HEK293T (cell line): ENCODE measurements around the gene EMP1.
A peak's percentile ranks its signal among the peaks of the same experiment; 100 is the strongest.

Experiments
- CTCF ChIA-PET: fragments of 350-600 bp; formaldehyde crosslinking; extraction: SDS; loops from one replicate; lab custom pipeline; 2021; ENCODE audit warnings: antibody characterized with exemption, inconsistent platforms; lab: Yijun Ruan, JAX
- POLR2A ChIA-PET: fragments of 350-600 bp; formaldehyde crosslinking; extraction: SDS; loops from one replicate; lab custom pipeline; 2020; ENCODE audit warnings: antibody characterized with exemption, inconsistent platforms; lab: Yijun Ruan, JAX
- DNase-seq: peaks from one replicate; pipeline ENCODE4 v3.0.0; 2012; ENCODE audit warnings: mixed read lengths; ENCODE audit errors: extremely low spot score
- ARNT ChIP-seq: fragments of 450-650 bp; IDR thresholded peaks from 2 replicates; pipeline ENCODE4 v1.6.1; 2017; ENCODE audit warnings: mild to moderate bottlenecking
- BHLHE40 ChIP-seq: fragments of 450-650 bp; IDR thresholded peaks from 2 replicates; pipeline ENCODE4 v1.6.1; 2016; ENCODE audit warnings: mild to moderate bottlenecking, moderate library complexity, borderline replicate concordance
- CTBP1 ChIP-seq: fragments of 450-650 bp; IDR thresholded peaks from 2 replicates; pipeline ENCODE4 v1.6.1; 2016; ENCODE audit warnings: borderline replicate concordance
- ELF4 ChIP-seq: fragments of 450-650 bp; IDR thresholded peaks from 2 replicates; pipeline ENCODE4 v1.6.1; 2017; ENCODE audit warnings: antibody characterized with exemption
- FOXA1 ChIP-seq: fragments of 450-650 bp; IDR thresholded peaks from 2 replicates; pipeline ENCODE4 v1.6.1; 2016; ENCODE audit warnings: mild to moderate bottlenecking
- FOXK2 ChIP-seq: fragments of 450-650 bp; IDR thresholded peaks from 2 replicates; pipeline ENCODE4 v1.6.1; 2016; ENCODE audit warnings: mild to moderate bottlenecking
- FOXM1 ChIP-seq: fragments of 450-650 bp; IDR thresholded peaks from 2 replicates; pipeline ENCODE4 v1.6.1; 2017; ENCODE audit warnings: mild to moderate bottlenecking, borderline replicate concordance
- HDGF ChIP-seq: fragments of 450-650 bp; IDR thresholded peaks from 2 replicates; pipeline ENCODE4 v1.6.1; 2017; ENCODE audit warnings: antibody characterized with exemption, borderline replicate concordance
- L3MBTL2 ChIP-seq: fragments of 450-650 bp; conservative IDR thresholded peaks from 2 replicates; pipeline ENCODE4 v1.6.1; 2016; ENCODE audit warnings: mild to moderate bottlenecking
- LEF1 ChIP-seq: fragments of 450-650 bp; IDR thresholded peaks from 2 replicates; pipeline ENCODE4 v1.6.1; 2017; ENCODE audit warnings: mild to moderate bottlenecking, borderline replicate concordance
- NFRKB ChIP-seq: fragments of 450-650 bp; IDR thresholded peaks from 2 replicates; pipeline ENCODE4 v1.6.1; 2016; ENCODE audit warnings: mild to moderate bottlenecking, moderate library complexity
- PKNOX1 ChIP-seq: fragments of 450-650 bp; IDR thresholded peaks from 2 replicates; pipeline ENCODE4 v1.6.1; 2016
- SP1 ChIP-seq: fragments of 450-650 bp; IDR thresholded peaks from 2 replicates; pipeline ENCODE4 v1.6.1; 2017
- SUZ12 ChIP-seq: fragments of 450-650 bp; IDR thresholded peaks from 2 replicates; pipeline ENCODE4 v1.6.1; 2016; ENCODE audit warnings: mild to moderate bottlenecking
- TARDBP ChIP-seq: fragments of 450-650 bp; IDR thresholded peaks from 2 replicates; pipeline ENCODE4 v1.6.1; 2016
- ZNF384 ChIP-seq: fragments of 450-650 bp; IDR thresholded peaks from 2 replicates; pipeline ENCODE4 v1.6.1; 2016

Gene EMP1

GRCh38 chr12:13196130-13196921 is at the start of gene EMP1:
Gene EMP1, plus strand, starts transcription at chr12:13196726. Its CDS starts 14,785 bp downstream, at chr12:13211511.
- peak; percentile 19; the same call in 1 of the 2 replicates for TF ChIP-seq ZNF384
- TF ChIP-seq PKNOX1: peak; percentile 33; the same call in 1 of the 2 replicates
- TF ChIP-seq BHLHE40: no peak
- no peak for TF ChIP-seq HDGF
- no peak for DNase-seq
- ChIA-PET POLR2A (interaction anchor here (0.7 to 1.4 kb wide), 2 partner anchors 94 to 153 kb away, joined by 3 read pairs; partner anchors contain the start of gene FAM234B), CTCF (interaction anchor here (0.6 to 1.1 kb wide), 2 partner anchors 12 to 62 kb away, joined by 3 read pairs; no protein-coding TSS in a partner anchor)

GRCh38 chr12:13147688-13148484 is 48.6 kb upstream of the EMP1 start:
- ChIA-PET CTCF (interaction anchor here (1.1 kb wide), 1 partner anchor 21 kb away, joined by 3 read pairs; no protein-coding TSS in a partner anchor), POLR2A (no interaction called here)
- TF ChIP-seq L3MBTL2: no peak
- TF ChIP-seq SUZ12: no peak
- no peak for TF ChIP-seq HDGF
- TF ChIP-seq BHLHE40: no peak
- no peak for TF ChIP-seq LEF1
- no peak for TF ChIP-seq TARDBP
- TF ChIP-seq SP1: no peak
- TF ChIP-seq ELF4: no peak
- no peak for TF ChIP-seq ARNT
- no peak for TF ChIP-seq ZNF384
- no peak for TF ChIP-seq FOXK2
- no peak for TF ChIP-seq PKNOX1
- no peak for TF ChIP-seq NFRKB
- no peak for TF ChIP-seq FOXM1
- no peak for TF ChIP-seq CTBP1
- no peak for DNase-seq

- CTCF ChIA-PET: interaction anchor here (1.1 kb wide), 1 partner anchor 22 kb away, joined by 3 read pairs; no protein-coding TSS in a partner anchor
- TF ChIP-seq TARDBP: no peak
- no peak for TF ChIP-seq ELF4
- TF ChIP-seq ARNT: no peak
- TF ChIP-seq LEF1: no peak
- TF ChIP-seq CTBP1: no peak
- POLR2A ChIA-PET: no interaction called here
- DNase-seq: no peak
These were observed 48.1 kb upstream of the EMP1 start for GRCh38 chr12:13148485-13148847.

- TF ChIP-seq PKNOX1 (no peak), BHLHE40 (no peak), FOXK2 (no peak), TARDBP (no peak), FOXM1 (no peak)
- ChIA-PET CTCF (interaction anchor here (0.6 kb wide), 1 partner anchor 11 kb away, joined by 3 read pairs; no protein-coding TSS in a partner anchor), POLR2A (no interaction called here)
- DNase-seq: no peak
These were observed 47.1 kb upstream of the EMP1 start for GRCh38 chr12:13149411-13149810.

GRCh38 chr12:13152281-13152680 is 44.2 kb upstream of the EMP1 start:
- CTCF ChIA-PET: no interaction called here
- TF ChIP-seq FOXK2 (no peak), LEF1 (no peak), CTBP1 (no peak), ARNT (no peak), FOXM1 (no peak), L3MBTL2 (no peak), SUZ12 (no peak), PKNOX1 (no peak), BHLHE40 (no peak)
- POLR2A ChIA-PET: no interaction called here
- no peak for DNase-seq

- POLR2A ChIA-PET: no interaction called here
- CTCF ChIA-PET: no interaction called here
- TF ChIP-seq ARNT (no peak), ELF4 (no peak), L3MBTL2 (no peak), LEF1 (no peak), FOXA1 (no peak), PKNOX1 (no peak), TARDBP (no peak)
- no peak for DNase-seq
These were observed 43.8 kb upstream of the EMP1 start for GRCh38 chr12:13152756-13153155.
